GM18861 (cell line): ENCODE measurements around the gene RBP2.

ENCODE experiments used
- ATAC-seq: cut with Tn5 transposase; IDR thresholded peaks from one replicate; pipeline ENCODE4 v1.9.1; 2021; ENCODE audit not compliant: unreplicated experiment

The RBP2 gene

DNA sequence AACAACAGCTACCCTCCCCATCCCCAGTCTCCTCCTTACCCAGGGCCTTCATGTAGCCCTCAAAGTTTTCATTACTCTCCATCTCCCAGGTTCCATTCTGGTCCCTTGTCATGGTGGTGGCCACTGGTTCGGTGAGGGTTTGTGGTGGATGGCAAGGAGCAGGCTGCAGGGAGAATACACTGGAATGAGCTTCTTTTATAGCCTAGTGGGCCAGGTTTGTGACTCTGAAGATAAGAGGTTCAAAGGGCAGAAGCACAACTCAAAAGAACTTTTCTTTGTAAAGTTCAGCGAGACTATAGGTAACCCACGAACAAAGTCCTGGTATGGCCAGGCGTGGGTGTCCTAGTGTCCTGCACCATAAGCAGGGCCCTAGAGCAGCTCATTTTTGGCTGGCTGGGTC lies at the start of gene RBP2:
Gene RBP2, minus strand, starts transcription at position 169 of the 400 bp plus-strand sequence. Its CDS starts 57 bp downstream, at position 112.
- ATAC-seq = no peak

- ATAC-seq = no peak
Observed at GRCh38 chr3:139524841-139525636, 48.7 kb upstream of the RBP2 start.

- no peak for ATAC-seq
Observed at GRCh38 chr3:139523718-139524117, 47.4 kb upstream of the RBP2 start.

GRCh38 chr3:139523166-139523565 lies 46.9 kb upstream of the RBP2 start:
- no peak for ATAC-seq

GRCh38 chr3:139522421-139522820 lies 46.1 kb upstream of the RBP2 start:
- ATAC-seq = no peak

- ATAC-seq = no peak
Observed at GRCh38 chr3:139521816-139522215, 45.5 kb upstream of the RBP2 start.

DNA sequence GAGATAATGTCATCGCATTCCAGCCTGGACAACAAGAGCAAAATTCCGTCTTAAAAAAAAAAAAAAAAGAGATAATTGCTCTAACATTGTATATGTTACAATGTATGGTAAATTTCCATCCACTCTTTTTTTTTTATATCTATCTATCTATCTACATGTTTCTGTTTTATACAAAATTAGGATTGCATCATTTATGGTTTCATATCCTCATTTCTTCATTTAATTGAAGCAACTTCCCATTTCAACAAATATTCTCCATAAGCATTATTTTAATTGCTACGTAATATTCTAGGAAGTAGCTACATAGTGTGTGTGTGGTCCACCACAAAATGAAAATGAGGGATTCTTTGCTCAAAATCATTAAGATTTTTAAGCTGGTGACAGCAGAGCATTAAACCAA lies 44.8 kb upstream of the RBP2 start:
- ATAC-seq = no peak

DNA sequence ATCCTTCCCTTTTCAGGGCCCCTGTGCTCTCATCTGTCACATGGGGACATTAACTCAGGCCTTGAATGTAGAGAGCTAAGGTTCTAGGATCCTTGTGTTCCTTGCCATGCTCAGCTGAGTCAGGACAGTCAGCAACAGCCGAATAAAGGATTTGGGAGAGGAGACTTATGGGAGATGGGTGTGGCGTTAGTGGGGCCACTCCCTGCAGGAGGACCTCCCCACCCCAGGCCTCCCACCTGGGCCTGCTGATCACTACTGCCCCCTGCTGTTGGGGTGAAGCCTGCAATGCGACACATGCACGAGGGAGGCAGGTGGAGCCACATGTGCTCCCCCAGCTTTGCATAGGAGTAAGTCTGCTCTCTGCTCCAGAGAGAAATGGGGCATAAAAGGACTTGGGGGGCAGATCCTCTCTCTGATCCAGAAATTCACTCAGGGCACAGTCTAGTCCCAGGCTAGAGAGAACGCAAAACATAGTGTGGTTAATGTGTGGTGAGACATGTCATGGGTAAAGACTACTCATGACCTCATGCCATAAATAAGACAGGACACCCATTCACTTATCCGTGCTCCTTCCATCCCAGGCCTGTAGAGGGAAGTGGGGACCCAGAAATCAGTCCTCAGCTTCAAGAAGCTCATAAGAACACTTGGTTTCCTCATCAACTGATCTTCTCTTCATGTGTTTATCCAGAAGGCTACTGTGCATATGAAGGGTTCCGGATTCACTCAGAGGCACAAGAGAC lies 43.9 kb upstream of the RBP2 start:
- no peak for ATAC-seq

- no peak for ATAC-seq
Observed at GRCh38 chr3:139518926-139519842, 42.9 kb upstream of the RBP2 start.

- no peak for ATAC-seq
Observed at GRCh38 chr3:139518306-139518705, 42.0 kb upstream of the RBP2 start.

GRCh38 chr3:139517321-139518065 lies 41.2 kb upstream of the RBP2 start:
- no peak for ATAC-seq

DNA sequence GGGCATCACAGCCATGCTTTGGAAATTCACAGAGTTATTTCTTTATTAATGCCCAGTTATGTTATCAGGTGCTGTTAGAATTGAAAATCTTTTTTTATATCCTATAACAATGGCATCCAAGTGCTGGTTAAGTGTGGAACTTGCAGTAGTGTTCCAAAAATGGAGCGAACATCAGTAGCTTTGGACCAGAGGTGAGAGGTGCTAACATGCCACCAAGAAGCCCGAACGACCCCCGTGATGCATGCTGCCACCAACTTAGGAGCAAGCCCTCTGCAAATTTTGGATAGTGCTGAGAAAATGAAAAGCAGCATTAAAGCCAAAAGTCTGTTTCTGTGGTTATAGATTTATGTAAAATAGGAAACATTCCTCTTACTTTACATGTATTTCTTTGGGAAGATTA lies 38.4 kb upstream of the RBP2 start:
- ATAC-seq = no peak

DNA sequence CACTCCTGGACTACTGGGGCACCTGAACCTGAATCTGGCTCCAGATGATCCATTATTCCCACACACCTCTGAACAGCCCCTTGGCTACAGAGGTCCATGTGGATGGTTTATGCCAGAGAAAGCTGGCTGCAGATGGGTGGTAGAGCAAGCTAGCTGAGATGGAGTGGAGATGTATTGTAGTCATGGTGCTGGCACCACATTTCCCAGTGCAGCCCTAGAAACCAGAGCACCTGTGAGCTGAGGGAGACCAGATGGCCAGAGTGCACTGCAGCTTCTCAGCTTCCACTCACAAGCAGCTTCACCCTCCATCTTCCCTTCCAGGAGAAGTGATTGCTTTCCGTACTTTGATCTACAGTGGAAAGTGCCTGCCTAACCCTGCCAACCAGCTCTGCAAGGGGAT lies 33.3 kb upstream of the RBP2 start:
- ATAC-seq = no peak

- ATAC-seq = no peak
Observed at GRCh38 chr3:139506766-139507165, 30.4 kb upstream of the RBP2 start.

GRCh38 chr3:139505829-139506386 lies 29.6 kb upstream of the RBP2 start:
- no peak for ATAC-seq

DNA sequence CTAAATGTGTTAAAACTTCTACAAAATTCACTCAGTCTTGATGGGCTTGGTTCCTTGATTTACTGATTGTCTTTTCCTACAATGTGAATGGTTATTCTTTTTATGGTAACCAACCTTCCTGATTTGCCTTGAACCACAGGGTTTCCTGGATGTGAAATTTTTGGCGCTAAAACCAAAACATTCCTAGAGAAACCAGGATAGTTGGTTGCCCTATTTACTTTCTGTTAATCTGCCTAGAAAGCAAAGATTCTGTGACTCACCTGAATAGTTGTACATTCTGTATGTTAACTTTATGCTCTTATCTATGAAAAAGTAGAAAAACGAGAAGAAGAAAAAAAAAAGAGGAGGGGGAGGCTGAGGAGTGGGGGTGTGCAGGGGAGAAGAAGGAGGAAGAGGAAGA lies 23.2 kb upstream of the RBP2 start:
- no peak for ATAC-seq

GRCh38 chr3:139493826-139494385 lies 17.6 kb upstream of the RBP2 start:
- no peak for ATAC-seq

GRCh38 chr3:139491966-139492365 lies 15.7 kb upstream of the RBP2 start:
- ATAC-seq = no peak

DNA sequence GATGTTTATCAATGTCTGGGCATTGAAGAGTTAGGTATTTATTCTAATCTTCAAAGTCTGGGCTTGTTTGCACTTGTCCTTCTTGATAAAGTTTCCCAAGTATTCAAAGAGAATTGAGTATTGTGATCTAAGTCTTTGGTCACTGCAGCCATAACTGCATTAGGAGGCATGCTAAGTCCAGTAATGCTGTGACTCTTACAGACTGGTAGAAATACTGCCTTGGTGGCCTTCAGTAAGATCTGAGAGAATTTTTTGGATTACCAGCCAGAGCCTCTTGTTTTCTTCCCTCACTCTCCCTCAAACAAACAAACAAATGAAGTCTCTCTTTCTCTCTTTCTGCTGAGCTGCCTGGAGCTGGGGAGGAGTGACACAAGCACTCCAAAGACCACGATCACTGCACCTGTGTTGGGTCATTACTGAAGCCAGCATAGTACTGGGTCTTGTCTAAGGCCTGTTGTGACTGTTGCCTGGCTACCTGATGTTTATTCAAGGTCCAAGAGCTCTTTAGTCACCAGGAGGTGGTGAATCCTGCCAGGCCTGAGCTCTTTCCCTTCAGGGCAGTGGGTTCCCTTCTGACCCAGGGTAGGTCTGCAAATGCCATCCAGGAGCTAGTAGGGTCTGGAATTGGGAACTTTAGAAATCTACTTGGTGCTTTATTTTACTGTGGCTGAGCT lies 14.8 kb upstream of the RBP2 start:
- ATAC-seq = no peak
